ENCODE data around the gene PPM1J. TPM values are rescaled to one million over a fixed set of nuclear protein-coding genes. Genes with fewer than 3 reads are reported as not detected.
"Not testable (repeated sequence)": the region's sequence is repeated elsewhere in the genome, so short reads cannot be mapped to it uniquely, and the experiment has no call there.

The PPM1J gene
- total RNA-seq, result 1 to 10 TPM; 2.1 to 3.0 TPM
- long read RNA-seq, donor 1, partial matches to known transcripts, result 0 of 3 reads
- long read RNA-seq, donor 1, other reads (novel, unspliced or antisense), result 0 of 3 reads
- long read RNA-seq, donor 2, transcript PPM1J-201 (10 exons, 1,863 nt), result major isoform, 21 of 25 reads
- long read RNA-seq, donor 2, partial matches to known transcripts, result 0 of 25 reads
- long read RNA-seq, donor 2, other reads (novel, unspliced or antisense), result 4 of 25 reads

DNA sequence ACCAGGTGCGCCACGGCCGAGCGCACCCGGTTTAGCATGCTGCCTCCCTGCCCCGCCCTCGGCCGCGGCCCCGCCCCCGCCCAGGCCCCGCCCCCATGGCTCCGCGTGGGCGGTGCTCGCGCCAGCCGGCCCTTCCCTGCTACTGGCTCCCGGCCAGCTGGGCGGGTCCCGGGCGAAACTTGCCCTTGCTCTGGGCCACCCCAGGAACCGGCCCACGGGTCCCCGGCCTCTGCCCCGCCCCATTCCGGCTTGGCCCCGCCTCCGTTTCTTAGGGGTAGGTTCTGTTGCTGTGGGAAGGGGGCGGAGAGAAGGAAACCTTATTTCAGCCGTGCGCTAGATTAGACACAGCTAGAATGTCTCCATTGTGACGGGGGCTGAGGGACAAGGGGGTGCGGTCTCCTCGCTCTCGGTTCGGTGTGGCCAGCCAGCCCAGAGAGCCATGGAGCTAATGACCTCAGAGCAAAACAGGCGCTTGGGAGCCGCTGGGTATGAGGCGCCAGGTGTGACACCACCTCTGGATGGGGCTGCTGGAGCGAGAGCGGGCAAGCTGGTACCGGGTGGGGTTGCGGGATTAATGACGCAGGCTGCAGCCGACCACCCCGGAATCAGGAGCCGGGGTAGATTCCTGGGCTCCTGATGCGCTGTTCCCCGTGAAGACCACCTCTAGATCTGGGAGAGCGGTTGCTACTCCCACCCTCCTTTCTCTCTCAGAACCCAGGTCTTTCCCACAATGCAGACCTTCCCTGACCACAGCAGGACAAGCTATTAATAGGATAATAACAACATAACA lies at the start of gene PPM1J:
PPM1J (minus strand) TSS at position 69 of the 790 bp plus-strand sequence; CDS start at position 38, 31 bp downstream.
- intact Hi-C loops (cut with DNase I), result loop anchor here (5.0 to 10.0 kb wide), 2 partner anchors 92 to 329 kb away; no protein-coding TSS in a partner anchor
- DNase-seq (ENCODE audit: low spot score), result peak; percentile 99

- no peak for DNase-seq (ENCODE audit: low spot score)
- intact Hi-C loops (cut with DNase I), result no loop called here
Measured at GRCh38 chr1:112762541-112763500, 47.7 kb upstream of the PPM1J start.

- DNase-seq (ENCODE audit: low spot score), result no peak
- intact Hi-C loops (cut with DNase I), result no loop called here
Measured at GRCh38 chr1:112761714-112762480, 46.8 kb upstream of the PPM1J start.

GRCh38 chr1:112759228-112759627 lies 44.1 kb upstream of the PPM1J start:
- no peak for DNase-seq (ENCODE audit: low spot score)
- intact Hi-C loops (cut with DNase I), result no loop called here

GRCh38 chr1:112754116-112754628 lies 39.0 kb upstream of the PPM1J start:
- no peak for DNase-seq (ENCODE audit: low spot score)
- intact Hi-C loops (cut with DNase I), result no loop called here

GRCh38 chr1:112748396-112748795 lies 33.3 kb upstream of the PPM1J start:
- intact Hi-C loops (cut with DNase I), result no loop called here
- DNase-seq (ENCODE audit: low spot score), result no peak

DNA sequence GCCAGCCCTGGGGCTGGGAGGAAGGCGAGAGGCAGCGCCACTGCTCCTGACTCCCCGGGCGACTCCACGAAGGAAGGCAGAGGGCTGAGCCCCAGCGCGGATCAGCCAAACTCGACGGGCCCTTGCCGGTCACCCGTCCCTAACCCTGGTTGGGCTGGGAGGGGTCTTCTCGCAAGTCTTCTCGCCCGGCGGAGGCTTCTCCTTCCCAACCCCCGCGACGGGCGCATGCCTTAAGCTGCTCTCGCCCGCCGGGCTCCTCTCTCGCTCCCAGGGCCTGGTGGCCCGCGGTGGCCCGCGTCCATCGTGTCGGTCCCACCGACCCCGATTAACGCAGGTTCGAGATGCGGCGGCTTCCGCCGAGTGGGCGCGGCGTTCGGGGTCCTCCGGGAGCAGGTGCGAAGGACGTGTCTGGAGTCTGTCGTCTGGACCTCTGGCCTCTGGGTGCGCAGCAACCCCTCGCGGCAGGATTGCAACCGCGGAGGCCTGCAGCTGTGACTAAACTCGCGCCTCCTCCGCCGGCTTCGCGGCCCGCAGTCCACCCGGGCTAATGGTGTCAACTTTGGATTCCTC lies 29.0 kb upstream of the PPM1J start:
- intact Hi-C loops (cut with DNase I), result no loop called here
- DNase-seq (ENCODE audit: low spot score), result no peak

DNA sequence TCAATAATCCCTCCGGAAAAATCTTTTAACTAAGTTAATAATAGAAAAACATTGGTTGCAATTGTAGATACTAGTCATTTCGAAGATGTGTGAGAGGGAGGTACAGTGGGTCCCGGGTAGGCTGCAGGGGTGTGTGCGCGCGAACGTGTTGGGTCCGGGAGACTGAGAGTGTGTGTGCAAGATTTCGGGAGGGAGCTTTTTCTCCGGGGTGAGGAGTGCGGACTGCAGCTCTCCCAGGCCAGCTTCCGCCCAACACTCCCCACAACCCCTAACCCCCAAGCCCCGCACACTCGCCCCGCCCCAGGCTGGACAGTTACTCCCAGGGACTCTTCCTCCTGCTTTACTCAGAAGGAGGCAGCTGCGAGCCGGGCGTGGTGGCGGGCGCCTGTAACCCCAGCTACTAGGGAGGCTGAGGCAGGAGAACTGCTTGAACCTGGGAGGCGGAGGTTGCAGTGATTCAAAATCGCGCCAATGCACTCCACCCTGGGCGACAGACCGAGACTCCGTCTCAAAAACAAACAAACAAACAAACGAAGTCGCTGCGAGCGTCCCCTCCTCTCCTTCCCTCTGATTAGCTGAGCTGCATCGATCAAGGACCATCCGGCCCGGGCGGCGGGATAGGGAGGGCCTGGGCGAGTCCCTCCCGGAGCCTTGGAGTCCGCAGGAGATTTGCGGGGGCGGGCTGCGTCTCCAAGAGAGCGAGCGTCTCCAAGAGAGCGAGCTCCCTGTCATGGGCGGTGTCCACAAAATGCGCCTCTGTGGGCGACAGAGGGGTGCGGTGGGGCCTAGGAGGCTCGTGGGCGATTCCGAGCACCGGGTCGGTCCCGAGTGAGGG lies 28.3 kb upstream of the PPM1J start:
- intact Hi-C loops (cut with DNase I), result no loop called here

GRCh38 chr1:112737573-112737972 lies 22.4 kb upstream of the PPM1J start:
- intact Hi-C loops (cut with DNase I), result no loop called here
- no peak for DNase-seq (ENCODE audit: low spot score)

More for the DNA sequence above, 28.3 kb upstream of the PPM1J start:
- no peak for DNase-seq (ENCODE audit: low spot score)

DNA sequence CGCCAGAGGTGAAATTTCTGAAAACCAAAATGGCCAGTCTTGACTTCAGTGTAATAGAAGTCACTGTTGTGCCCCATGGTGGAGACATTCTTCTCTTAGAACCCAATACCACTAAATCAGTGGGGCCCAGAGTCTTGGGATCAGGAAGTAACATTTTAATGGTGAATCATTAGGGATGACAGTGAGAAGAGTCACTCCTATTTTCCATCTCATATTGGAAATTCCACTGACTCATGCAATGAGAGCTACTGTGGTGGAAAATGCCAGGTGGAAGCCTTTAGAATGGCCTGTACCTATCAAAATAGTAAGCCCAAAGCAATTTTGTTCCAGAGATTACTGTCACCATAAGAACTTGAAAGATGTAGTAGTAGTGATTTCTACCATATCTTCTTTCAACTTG lies 20.6 kb upstream of the PPM1J start:
- no peak for DNase-seq (ENCODE audit: low spot score)
- intact Hi-C loops (cut with DNase I), result no loop called here

GRCh38 chr1:112731451-112731850 lies 16.3 kb upstream of the PPM1J start:
- intact Hi-C loops (cut with DNase I), result no loop called here
- no peak for DNase-seq (ENCODE audit: low spot score)

- intact Hi-C loops (cut with DNase I), result loop anchor here in 1 of 2 donors (10.0 kb wide), 1 partner anchor 305 kb away; no protein-coding TSS in a partner anchor
- no peak for DNase-seq (ENCODE audit: low spot score)
Measured at GRCh38 chr1:112729909-112730308, 14.8 kb upstream of the PPM1J start.

GRCh38 chr1:112729011-112729410 lies 13.9 kb upstream of the PPM1J start:
- intact Hi-C loops (cut with DNase I), result loop anchor here in 1 of 2 donors (10.0 kb wide), 1 partner anchor 306 kb away; no protein-coding TSS in a partner anchor
- not testable (repeated sequence) for DNase-seq (ENCODE audit: low spot score)

DNA sequence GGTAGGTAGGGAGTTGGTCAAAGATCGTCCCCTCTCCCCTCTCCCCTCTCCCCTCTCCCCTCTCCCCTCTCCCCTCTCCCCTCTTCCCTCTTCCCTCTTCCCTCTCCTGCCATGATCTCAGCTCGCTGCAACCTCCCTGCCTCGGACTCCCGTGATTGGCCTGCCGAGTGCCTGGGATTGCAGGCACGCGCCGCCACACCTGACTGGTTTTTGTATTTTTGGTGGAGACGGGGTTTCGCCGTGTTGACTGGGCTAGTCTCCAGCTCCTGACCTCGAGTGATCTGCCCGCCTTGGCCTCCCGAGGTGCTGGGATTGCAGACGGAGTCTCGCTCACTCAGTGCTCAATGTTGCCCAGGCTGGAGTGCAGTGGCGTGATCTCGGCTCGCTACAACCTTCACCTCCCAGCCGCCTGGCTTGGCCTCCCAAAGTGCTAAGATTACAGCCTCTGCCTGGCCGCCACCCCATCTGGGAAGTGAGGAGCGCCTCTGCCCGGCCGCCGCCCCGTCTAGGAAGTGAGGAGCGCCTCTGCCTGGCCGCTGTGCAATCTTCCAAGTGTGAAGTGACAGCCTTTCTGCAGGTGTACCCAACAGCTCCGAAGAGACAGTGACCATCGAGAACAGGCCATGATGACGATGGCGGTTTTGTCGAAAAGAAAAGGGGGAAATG lies 13.3 kb upstream of the PPM1J start:
- not testable (repeated sequence) for DNase-seq (ENCODE audit: low spot score)
- intact Hi-C loops (cut with DNase I), result loop anchor here in 1 of 2 donors (10.0 kb wide), 1 partner anchor 306 kb away; no protein-coding TSS in a partner anchor

DNA sequence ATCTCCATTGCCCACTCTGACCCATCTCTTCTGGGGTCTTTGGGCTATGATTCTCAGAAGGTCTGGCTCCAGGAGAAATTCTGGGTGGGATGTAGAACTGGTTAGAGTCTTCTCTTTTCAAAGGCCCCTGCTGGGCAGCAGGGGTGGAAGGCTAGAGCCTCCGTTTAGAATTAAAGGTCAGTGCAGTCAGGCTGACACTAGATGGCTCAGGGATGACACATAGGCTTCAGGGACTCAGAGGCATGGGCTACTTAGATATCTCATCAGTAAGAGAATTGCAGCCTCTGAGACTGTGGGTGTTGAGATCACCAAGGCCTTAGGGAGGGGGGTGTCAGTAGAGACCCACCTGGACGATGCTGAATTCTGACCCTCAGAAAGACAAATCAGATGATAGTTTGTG lies 12.6 kb upstream of the PPM1J start:
- intact Hi-C loops (cut with DNase I), result loop anchor here in 1 of 2 donors (10.0 kb wide), 1 partner anchor 307 kb away; no protein-coding TSS in a partner anchor

DNA sequence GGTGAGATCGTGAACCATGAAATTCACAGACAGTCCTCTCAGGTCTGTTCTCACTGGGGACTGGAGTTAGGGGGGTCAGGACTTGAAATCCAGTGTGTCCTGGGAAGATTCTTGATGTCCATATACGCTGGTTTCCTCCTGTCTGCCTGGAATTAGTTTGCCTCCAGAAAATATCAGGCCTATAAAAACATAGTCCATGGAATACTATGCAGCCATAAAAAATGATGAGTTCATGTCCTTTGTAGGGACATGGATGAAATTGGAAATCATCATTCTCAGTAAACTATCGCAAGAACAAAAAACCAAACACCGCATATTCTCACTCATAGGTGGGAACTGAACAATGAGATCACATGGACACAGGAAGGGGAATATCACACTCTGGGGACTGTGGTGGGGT lies 9.1 kb upstream of the PPM1J start:
- DNase-seq (ENCODE audit: low spot score), result not testable (repeated sequence)
- intact Hi-C loops (cut with DNase I), result loop anchor here (5.0 to 10.0 kb wide), 2 partner anchors 78 to 311 kb away; no protein-coding TSS in a partner anchor

More for the DNA sequence above, 12.6 kb upstream of the PPM1J start:
- no peak for DNase-seq (ENCODE audit: low spot score)

DNA sequence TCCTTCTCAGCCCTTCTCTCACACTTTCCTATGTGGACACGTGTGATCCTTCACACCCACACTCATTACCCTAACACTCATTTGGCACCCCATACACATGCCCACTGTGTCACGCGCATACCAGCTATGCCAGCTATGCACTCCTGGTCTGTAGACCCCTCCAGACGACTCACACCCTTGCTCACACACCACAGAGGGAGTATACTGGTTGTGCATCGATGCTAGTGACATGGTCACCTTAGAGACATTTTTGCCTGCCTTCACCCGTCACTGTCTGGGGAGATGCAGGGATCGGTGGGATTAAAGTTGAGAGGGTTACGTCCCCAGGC lies 8.3 kb upstream of the PPM1J start:
- intact Hi-C loops (cut with DNase I), result loop anchor here (5.0 to 10.0 kb wide), 2 partner anchors 79 to 311 kb away; no protein-coding TSS in a partner anchor
- DNase-seq (ENCODE audit: low spot score), result no peak
